Measurements from ENCODE around the gene BCL10.
"Not testable (repeated sequence)": the region's sequence is repeated elsewhere in the genome, so short reads cannot be mapped to it uniquely, and the experiment has no call there.

The BCL10 gene

DNA sequence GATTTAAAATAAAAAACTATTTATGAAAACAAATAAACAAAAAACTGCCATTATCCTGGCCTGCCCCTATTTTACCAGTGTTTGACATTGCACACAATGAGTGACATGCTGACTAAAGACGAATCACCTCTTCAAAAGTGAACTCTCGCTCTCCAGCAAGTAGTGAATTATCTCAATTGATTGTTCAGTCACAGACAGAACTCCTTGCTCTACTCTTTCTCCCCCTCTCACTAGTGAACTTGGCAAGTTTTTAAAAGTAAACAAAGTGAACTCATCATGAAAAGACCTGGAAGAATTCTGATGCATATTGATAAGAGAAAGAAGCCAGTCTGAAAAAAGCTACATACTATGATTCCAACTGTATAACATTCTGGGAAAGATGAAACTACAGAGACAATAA lies 12.3 kb downstream of the BCL10 start:
- no peak for DNase-seq (ENCODE audit: low spot score)

- no peak for DNase-seq (ENCODE audit: low spot score)
Observed at GRCh38 chr1:85262985-85263384, 13.4 kb downstream of the BCL10 start.

- DNase-seq (ENCODE audit: low spot score) = peak; percentile 53
Observed at GRCh38 chr1:85259912-85260274, 16.5 kb downstream of the BCL10 start.

GRCh38 chr1:85259118-85259911 lies 17.1 kb downstream of the BCL10 start, which contains the start of gene C1orf52:
Gene C1orf52, minus strand, starts transcription at chr1:85259662. Its CDS starts 29 bp downstream, at chr1:85259633.
- DNase-seq (ENCODE audit: low spot score) = peak; percentile 90

DNA sequence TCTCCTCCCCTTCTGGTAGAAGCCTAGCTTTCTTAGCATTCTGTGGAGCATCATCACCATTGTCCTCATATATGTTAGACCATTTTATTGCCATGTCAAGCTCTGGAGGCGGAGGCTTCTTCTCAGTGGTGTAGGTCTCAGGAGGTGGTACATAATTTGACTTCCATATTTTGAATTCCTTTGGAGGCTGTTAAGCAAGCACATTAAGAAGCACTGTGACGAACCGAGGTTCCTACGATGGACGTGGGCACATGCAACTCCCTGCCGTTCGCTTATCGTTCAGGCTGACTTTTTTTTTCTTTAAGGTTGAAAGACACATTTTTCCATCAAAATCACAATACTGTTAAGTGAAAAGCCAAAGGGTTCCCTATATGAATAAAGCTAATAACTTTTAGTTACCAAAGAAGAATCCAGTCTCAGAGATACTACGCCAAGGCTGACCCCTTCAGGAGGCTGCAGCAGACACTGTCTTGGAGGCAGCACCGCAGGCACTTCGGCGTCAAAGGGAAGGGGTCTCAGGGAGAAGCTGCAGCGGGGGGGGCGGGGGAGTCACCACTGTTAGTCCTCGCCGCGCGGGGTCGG lies 17.8 kb downstream of the BCL10 start:
- no peak for DNase-seq (ENCODE audit: low spot score)

- not testable (repeated sequence) for DNase-seq (ENCODE audit: low spot score)
Observed at GRCh38 chr1:85249042-85249441, 27.4 kb downstream of the BCL10 start.

GRCh38 chr1:85245891-85246290 lies 30.5 kb downstream of the BCL10 start:
- DNase-seq (ENCODE audit: low spot score) = no peak

DNA sequence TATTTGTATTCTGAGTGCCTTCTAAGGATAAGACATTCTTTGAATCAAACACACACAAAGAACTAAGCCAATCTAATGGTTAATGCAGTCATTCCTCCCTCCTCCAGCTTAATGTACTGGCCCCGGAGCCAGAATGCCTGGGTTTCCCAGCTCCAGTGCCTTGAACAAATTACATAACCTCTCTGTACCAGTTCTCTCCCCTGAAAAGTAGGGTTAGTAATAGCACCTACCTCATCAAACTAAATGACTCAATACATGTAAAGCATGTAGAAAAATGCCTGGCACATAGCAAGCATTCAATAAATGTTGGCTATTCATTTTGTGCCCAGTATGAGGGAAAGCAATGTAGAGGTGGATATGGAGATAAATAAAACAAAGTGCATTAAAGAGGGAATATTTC lies 31.0 kb downstream of the BCL10 start:
- DNase-seq (ENCODE audit: low spot score) = no peak

GRCh38 chr1:85244271-85245061 lies 32.0 kb downstream of the BCL10 start:
- DNase-seq (ENCODE audit: low spot score) = no peak

DNA sequence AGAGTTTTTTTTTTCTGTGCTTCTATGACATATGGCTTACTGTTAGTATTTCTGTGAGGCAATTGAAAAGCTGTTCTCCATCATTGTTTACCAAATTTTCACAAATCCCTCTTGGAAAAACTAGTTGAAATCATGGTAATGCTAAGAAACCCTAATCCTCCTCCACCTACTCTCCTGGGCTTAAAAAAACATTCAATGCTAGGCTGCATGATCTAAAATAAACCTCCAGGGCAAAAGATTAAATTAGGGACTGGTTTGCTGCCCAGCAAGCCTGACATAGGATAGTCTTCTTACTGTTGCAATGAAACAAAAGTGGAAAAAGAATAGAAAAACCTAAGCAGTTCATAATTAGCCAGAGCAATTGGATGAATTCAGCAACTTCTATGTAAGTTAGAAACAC lies 33.1 kb downstream of the BCL10 start:
- DNase-seq (ENCODE audit: low spot score) = no peak

DNA sequence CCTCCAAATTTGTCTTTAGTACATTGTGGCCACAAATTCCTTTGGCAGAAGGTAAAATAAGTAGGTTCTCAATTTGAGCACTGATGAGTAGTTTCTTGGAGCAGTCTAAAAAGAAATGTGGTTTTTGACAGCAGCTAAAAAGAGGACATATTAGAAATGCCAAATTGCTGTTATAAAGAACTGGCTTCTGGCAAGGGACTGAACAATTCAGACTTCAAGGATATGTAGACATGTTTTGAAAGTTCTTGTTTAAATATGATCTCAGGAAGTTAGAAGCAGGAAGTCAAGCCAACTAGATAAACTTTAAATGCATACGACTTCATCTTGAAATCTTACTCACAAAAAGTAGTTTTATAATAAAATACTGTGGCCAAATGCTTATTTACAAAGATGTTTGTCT lies 35.8 kb downstream of the BCL10 start:
- no peak for DNase-seq (ENCODE audit: low spot score)

DNA sequence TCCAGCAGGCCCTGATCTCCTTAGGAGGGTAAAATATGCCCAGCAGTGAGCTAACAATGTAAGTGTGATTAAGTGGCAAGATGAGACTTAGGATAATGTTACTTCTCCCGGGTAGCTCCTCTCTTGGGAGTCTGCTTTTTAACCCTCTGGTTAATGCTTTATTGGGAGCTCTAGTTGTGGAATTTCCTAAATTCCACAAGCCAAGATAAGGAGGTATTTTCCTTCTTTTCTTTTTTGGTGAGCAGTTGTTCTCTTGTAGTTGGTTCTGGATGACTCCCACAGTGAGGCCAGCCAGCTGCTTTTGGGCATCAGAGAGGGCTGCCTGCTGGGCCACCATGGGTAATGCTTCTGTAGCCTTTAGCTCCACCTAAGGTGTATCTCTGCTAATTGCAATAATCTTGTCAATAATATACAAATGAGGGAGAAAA lies 36.2 kb downstream of the BCL10 start:
- DNase-seq (ENCODE audit: low spot score) = no peak

GRCh38 chr1:85237613-85238012 lies 38.8 kb downstream of the BCL10 start:
- DNase-seq (ENCODE audit: low spot score) = no peak

GRCh38 chr1:85230305-85230977 lies 46.0 kb downstream of the BCL10 start:
- DNase-seq (ENCODE audit: low spot score) = peak; percentile 28

GRCh38 chr1:85229574-85230097 lies 46.8 kb downstream of the BCL10 start:
- DNase-seq (ENCODE audit: low spot score) = no peak

DNA sequence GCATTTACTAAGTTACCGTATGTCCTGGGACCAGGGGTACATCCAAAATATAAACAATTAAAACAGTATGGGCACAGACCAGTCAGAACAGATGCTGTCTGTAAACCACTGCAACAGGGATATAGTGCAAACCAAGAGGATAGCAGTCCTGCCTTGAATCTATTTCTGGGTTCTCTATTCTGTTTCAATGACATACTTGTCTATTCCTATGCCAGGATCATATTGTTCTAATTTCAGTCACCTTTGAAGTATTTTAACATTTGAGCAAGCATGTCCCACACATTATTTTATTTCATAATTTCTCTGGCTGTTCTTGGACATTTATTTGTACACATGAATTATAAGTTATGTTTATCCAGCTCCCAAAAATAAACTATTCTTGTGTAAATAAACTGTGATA lies 47.5 kb downstream of the BCL10 start:
- DNase-seq (ENCODE audit: low spot score) = no peak

GRCh38 chr1:85225624-85226380 lies 50.6 kb downstream of the BCL10 start:
- no peak for DNase-seq (ENCODE audit: low spot score)

GRCh38 chr1:85224734-85225623 lies 51.5 kb downstream of the BCL10 start:
- DNase-seq (ENCODE audit: low spot score) = no peak

DNA sequence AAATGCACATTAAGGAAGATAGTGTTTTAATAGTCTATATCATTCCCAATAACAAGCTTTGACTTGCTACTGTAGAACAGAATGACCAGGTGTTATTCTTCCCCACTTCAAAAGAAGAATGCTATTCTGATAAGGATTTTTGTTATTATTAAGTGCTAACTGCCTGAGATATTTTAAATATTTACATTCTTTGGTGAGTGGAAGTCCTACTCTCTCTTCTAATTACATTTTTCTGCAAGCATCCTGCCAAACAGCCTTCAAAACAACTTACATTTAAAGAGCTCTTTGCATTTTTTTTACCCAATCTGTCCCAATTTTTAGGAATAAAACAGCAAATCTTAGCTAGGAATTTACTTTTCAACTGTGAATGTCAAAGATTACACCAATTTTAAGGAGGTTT lies 52.1 kb downstream of the BCL10 start:
- no peak for DNase-seq (ENCODE audit: low spot score)

- no peak for DNase-seq (ENCODE audit: low spot score)
Observed at GRCh38 chr1:85223334-85223733, 53.1 kb downstream of the BCL10 start.
